Panc1 (cell line): ENCODE results near the gene LGALS13. TPM values are rescaled to one million over a fixed set of nuclear protein-coding genes. Genes with fewer than 3 reads are reported as not detected.
A peak's percentile ranks its signal among the peaks of the same experiment; 100 is the strongest.

Experiments used
- ATAC-seq: fragments of 200-7000 bp; cut with Tn5 transposase; 2 replicates; pipeline ENCODE4 v1.9.1; 2020; ENCODE audit warnings: mild to moderate bottlenecking, moderate library complexity
- BruUV-seq: library from RNA; stranded (reverse); fragments of 400-500 nt; replicated peaks from 2 replicates; lab custom pipeline; 2021; lab: Mats Ljungman, UMichigan
- CTCF ChIA-PET: fragments of 300-600 bp; sonication (Branson Sonifier 250); formaldehyde crosslinking; loops from one replicate; lab custom pipeline; 2022; ENCODE audit warnings: antibody characterized with exemption; lab: Charles Lee
- POLR2A ChIA-PET: fragments of 300-600 bp; sonication (Branson Sonifier 250); formaldehyde crosslinking; loops from one replicate; lab custom pipeline; 2022; ENCODE audit warnings: antibody characterized with exemption; lab: Charles Lee
- DNase-seq: peaks from one replicate; pipeline ENCODE4 v3.0.0-alpha.2; 2010; ENCODE audit warnings: low read depth, low spot score
- H3K27ac ChIP-seq: 2 replicates; pipeline ENCODE4 v1.5.1; 2011; ENCODE audit warnings: mild to moderate bottlenecking, low read length, inconsistent platforms
- H3K27me3 ChIP-seq: fragments of 200-500 bp; sonication (Bioruptor generic); 2 replicates; pipeline ENCODE4 v1.6.0; 2014; ENCODE audit warnings: low read length, inconsistent platforms; ENCODE audit not compliant: control insufficient read depth, insufficient read depth
- H3K36me3 ChIP-seq: fragments of 200-500 bp; sonication (Bioruptor generic); 2 replicates; pipeline ENCODE4 v1.5.1; 2014; ENCODE audit warnings: inconsistent platforms, mild to moderate bottlenecking, low read length, moderate library complexity; ENCODE audit not compliant: control insufficient read depth, insufficient read depth
- H3K4me1 ChIP-seq: 2 replicates; pipeline ENCODE4 v1.5.1; 2011; ENCODE audit warnings: inconsistent platforms, mild to moderate bottlenecking, low read length, moderate library complexity; ENCODE audit not compliant: control insufficient read depth, insufficient read depth
- H3K4me3 ChIP-seq, 2 experiments: 2 replicates each; pipeline ENCODE4 v1.5.1; 2011 to 2012; ENCODE audit warnings: low read depth in 2 of 2, low read length in 2 of 2, mild to moderate bottlenecking in 2 of 2, inconsistent platforms in 1 of 2, moderate library complexity in 1 of 2
- H3K9me3 ChIP-seq: fragments of 200-500 bp; sonication (Bioruptor generic); 2 replicates; pipeline ENCODE4 v1.5.1; 2014; ENCODE audit warnings: low read depth, mild to moderate bottlenecking, inconsistent platforms, low read length, moderate library complexity; ENCODE audit not compliant: control insufficient read depth, insufficient read depth
- CTCF ChIP-seq: fragments of 450-650 bp; IDR thresholded peaks from 2 replicates; pipeline ENCODE4 v1.5.1; 2017; ENCODE audit warnings: mild to moderate bottlenecking
- POLR2AphosphoS5 ChIP-seq: IDR thresholded peaks from 2 replicates; pipeline ENCODE4 v1.6.1; 2012; ENCODE audit warnings: mild to moderate bottlenecking, low read depth, low read length, moderate library complexity
- SIN3A ChIP-seq: IDR thresholded peaks from 2 replicates; pipeline ENCODE4 v1.6.1; 2012; ENCODE audit warnings: low read depth, mild to moderate bottlenecking, low read length, moderate library complexity, borderline replicate concordance; ENCODE audit not compliant: insufficient read depth
- TCF7L2 ChIP-seq: IDR thresholded peaks from 2 replicates; pipeline ENCODE4 v1.6.1; 2011; ENCODE audit warnings: mild to moderate bottlenecking, low read depth, low read length, inconsistent platforms
- in situ Hi-C: cut with HindIII; loops from 2 replicates; pipeline ENCODE4 v1.10.0; 2016; ENCODE audit warnings: low sequenced_read_pairs, low pct_unique_long_range_greater_than_20kb
- intact Hi-C: fragments of 100-400 bp; cut with micrococcal nuclease; formaldehyde crosslinking; loops from one replicate; pipeline ENCODE4 v1.10.0; 2022; ENCODE audit not compliant: unreplicated experiment
- total RNA-seq: library from RNA; stranded (reverse); gene quantifications from one replicate; pipeline ENCODE4 v1.2.1, GENCODE V29; 2021; ENCODE audit not compliant: unreplicated experiment
- TF ChIP-seq, protein P1 (sequence below), 2 experiments: IDR thresholded peaks; 2 replicates each; pipeline ENCODE4 v1.6.1; 2011 to 2012; ENCODE audit warnings: low read depth in 2 of 2, control low read depth in 1 of 2, low read length in 1 of 2, mild to moderate bottlenecking in 1 of 2, moderate library complexity in 1 of 2; ENCODE audit not compliant: insufficient read depth in 1 of 2

LGALS13 gene
- total RNA-seq, 1 experiment from 2014 or later, result not detected

GRCh38 chr19:39599116-39599515, 3.2 kb upstream of the LGALS13 start:
- TF ChIP-seq SIN3A (no peak), CTCF (0 out of 2 replicates have a peak, but pooled peaks have one; percentile 1), POLR2AphosphoS5 (no peak), TCF7L2 (no peak)
- TF ChIP-seq, protein P1, sequence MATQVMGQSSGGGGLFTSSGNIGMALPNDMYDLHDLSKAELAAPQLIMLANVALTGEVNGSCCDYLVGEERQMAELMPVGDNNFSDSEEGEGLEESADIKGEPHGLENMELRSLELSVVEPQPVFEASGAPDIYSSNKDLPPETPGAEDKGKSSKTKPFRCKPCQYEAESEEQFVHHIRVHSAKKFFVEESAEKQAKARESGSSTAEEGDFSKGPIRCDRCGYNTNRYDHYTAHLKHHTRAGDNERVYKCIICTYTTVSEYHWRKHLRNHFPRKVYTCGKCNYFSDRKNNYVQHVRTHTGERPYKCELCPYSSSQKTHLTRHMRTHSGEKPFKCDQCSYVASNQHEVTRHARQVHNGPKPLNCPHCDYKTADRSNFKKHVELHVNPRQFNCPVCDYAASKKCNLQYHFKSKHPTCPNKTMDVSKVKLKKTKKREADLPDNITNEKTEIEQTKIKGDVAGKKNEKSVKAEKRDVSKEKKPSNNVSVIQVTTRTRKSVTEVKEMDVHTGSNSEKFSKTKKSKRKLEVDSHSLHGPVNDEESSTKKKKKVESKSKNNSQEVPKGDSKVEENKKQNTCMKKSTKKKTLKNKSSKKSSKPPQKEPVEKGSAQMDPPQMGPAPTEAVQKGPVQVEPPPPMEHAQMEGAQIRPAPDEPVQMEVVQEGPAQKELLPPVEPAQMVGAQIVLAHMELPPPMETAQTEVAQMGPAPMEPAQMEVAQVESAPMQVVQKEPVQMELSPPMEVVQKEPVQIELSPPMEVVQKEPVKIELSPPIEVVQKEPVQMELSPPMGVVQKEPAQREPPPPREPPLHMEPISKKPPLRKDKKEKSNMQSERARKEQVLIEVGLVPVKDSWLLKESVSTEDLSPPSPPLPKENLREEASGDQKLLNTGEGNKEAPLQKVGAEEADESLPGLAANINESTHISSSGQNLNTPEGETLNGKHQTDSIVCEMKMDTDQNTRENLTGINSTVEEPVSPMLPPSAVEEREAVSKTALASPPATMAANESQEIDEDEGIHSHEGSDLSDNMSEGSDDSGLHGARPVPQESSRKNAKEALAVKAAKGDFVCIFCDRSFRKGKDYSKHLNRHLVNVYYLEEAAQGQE (IDR thresholded peaks at IDR 0.05; ENCODE audit: insufficient read depth in 1 of 2, low read depth in 2 of 2, low read length in 1 of 2), result no peak
- Histone ChIP-seq H3K36me3 (no peaks in the 10 kb centered on the region), H3K27ac (no peak overlapping the region), H3K9me3 (no peaks in the 10 kb centered on the region), H3K4me3 (no peak overlapping the region), H3K4me1 (no peaks in the 10 kb centered on the region), H3K27me3 (peaks cover 88% of the 10 kb centered on the region)
- no TSS peak for BruUV-seq
- in situ Hi-C loops, result loop anchor here (5.0 kb wide), 3 partner anchors 73 to 703 kb away; no protein-coding TSS in a partner anchor
- CTCF ChIA-PET, result interaction anchor here (0.7 kb wide), 1 partner anchor 193 kb away, joined by 11 read pairs; no protein-coding TSS in a partner anchor
- ATAC-seq (no peak), DNase-seq (no peak)
- intact Hi-C loops, result no loop called here
- POLR2A ChIA-PET, result no interaction called here

- POLR2A ChIA-PET, result interaction anchor here (0.6 to 0.8 kb wide), 6 partner anchors 11 to 488 kb away, joined by 3 to 13 read pairs (median 3); no protein-coding TSS in a partner anchor
- no TSS peak for BruUV-seq
- ATAC-seq, result 0 out of 2 replicates have a peak, but pooled peaks have one; percentile 6
Observed at GRCh38 chr19:39603825-39604224, 1.5 kb downstream of the LGALS13 start.

More at GRCh38 chr19:39603825-39604224, 1.5 kb downstream of the LGALS13 start:
- TF ChIP-seq, protein P1 (IDR thresholded peaks at IDR 0.05; ENCODE audit: insufficient read depth in 1 of 2, low read depth in 2 of 2, low read length in 1 of 2), result no peak
- peak; percentile 69 for TF ChIP-seq CTCF
- Histone ChIP-seq H3K36me3 (no peaks in the 10 kb centered on the region), H3K4me1 (no peaks in the 10 kb centered on the region), H3K27me3 (peaks cover 93% of the 10 kb centered on the region), H3K27ac (no peak overlapping the region), H3K9me3 (no peaks in the 10 kb centered on the region), H3K4me3 (no peak overlapping the region)
- CTCF ChIA-PET, result interaction anchor here (0.7 kb wide), 1 partner anchor 316 kb away, joined by 3 read pairs; no protein-coding TSS in a partner anchor
- in situ Hi-C loops (no loop called here), intact Hi-C loops (no loop called here)
- no peak for DNase-seq
